GM21528 (cell line): ENCODE data around the gene NSUN6.
"Not testable (repeated sequence)": the region's sequence is repeated elsewhere in the genome, so short reads cannot be mapped to it uniquely, and the experiment has no call there.

Experiments
- ATAC-seq: cut with Tn5 transposase; IDR thresholded peaks from one replicate; pipeline ENCODE4 v1.9.1; 2021; ENCODE audit warnings: mild to moderate bottlenecking, moderate library complexity; ENCODE audit not compliant: unreplicated experiment, low FRiP score

NSUN6 gene

DNA sequence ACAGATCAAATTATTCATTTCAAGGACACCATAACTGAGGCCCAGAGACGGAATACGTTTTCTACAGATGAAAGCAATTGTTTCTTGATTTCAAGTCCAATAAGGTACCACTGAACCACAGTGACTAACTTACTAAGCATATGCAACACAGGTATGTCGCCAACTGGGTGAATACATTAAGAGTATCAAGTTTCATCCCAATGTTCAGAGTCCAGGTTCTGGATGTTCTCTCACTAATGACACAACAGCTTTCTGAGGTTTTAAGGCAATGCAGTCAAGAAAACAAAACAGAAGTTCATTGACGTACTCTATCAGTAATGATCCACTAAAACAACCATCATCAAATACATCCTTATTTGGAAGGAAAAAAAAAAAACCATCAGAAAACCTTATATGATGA lies 35.8 kb downstream of the NSUN6 start:
- no peak for ATAC-seq

DNA sequence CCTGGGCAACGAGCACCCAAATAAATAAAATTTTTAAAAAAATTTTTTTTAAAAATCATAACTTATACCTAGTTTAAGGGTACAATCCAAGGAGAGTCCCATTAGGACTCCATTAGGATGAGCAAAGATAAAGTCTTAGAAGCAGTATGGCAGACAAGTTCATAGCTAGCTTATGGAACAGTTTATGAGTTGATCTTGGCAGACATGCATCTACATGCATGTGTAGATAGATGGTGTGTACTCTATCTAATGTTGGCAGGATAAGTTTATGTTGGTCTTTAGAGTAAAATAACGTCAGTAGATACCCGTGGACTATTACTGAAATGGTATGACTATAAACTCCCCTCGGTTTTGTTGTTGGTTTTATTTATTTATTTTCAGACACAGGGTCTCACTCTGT lies 40.2 kb downstream of the NSUN6 start:
- no peak for ATAC-seq

GRCh38 chr10:18610517-18610916 lies 40.9 kb downstream of the NSUN6 start:
- ATAC-seq = no peak

GRCh38 chr10:18608596-18608995 lies 42.8 kb downstream of the NSUN6 start:
- ATAC-seq = no peak

- ATAC-seq = no peak
Measured at GRCh38 chr10:18607503-18608378, 43.6 kb downstream of the NSUN6 start.

GRCh38 chr10:18606051-18606695 lies 45.2 kb downstream of the NSUN6 start:
- no peak for ATAC-seq

DNA sequence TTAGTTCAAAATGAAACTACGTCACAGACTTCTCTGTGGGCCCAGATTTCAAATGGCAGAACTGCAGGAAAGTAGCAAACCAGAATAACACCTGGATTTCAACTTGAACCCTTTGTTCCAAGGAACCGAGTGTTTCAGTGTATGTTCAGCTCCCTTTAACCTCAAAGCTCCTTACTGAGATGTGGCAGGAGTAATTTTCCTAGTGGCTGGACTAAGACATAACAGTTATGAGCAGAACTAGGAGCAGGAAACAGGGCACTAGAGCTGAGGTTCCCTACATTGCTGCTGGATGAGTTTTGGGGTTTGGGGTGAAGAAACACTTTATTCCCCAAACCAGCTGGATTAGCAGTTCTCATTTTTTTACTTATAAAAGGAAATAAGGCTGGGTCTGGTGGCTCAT lies 50.1 kb downstream of the NSUN6 start:
- ATAC-seq = no peak

- ATAC-seq = no peak
Measured at GRCh38 chr10:18599392-18599791, 52.0 kb downstream of the NSUN6 start.

- no peak for ATAC-seq
Measured at GRCh38 chr10:18594574-18595156, 56.7 kb downstream of the NSUN6 start.

- not testable (repeated sequence) for ATAC-seq
Measured at GRCh38 chr10:18591141-18591540, 60.2 kb downstream of the NSUN6 start.

DNA sequence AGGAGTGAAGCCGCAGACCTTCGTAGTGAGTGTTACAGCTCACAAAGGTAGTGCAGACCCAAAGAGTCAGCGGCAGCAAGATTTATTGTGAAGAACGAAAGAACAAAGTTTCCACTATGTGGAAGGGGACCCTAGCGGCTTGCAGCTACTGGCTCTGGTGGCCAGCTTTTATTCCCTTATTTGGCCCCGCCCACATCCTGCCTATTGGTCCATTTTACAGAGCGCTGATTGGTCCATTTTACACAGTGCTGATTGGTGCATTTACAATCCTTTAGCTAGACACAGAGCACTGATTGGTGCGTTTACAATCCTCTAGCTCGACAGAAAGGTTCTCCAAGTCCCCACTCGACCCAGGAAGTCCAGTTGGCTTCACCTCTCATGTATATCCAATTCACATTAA lies 64.8 kb downstream of the NSUN6 start:
- not testable (repeated sequence) for ATAC-seq

DNA sequence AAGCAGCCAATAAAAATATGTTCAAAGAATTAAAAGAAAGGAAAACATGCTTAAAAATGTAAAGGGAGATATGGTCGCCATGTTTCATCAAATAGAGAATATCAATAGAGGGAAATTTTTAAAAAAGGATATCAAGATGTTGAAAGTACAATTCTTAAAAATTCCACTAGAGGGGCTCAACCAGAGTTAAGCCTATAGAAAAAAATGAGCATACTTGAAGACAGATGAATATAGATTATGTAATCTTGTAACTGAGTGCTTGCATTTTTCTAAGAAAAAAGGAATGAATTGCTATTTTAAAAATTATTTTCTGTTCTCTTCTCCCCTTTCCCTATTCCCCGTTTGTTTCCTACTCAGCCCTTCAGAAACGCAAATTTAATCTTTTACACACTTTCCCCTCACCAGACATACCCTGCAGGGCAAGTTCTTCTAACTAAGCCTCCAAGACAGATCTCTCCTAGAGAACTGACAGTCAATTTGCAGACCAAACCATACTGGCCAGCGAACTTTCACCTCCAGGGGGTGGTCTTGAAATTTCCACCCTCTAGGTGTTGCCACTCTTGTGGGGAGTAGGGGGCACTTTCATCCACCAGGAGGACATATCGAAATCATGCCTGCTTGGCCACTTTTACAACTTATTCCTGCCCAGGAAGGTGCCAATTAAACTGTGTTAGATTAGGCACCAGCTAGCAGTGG lies 67.7 kb downstream of the NSUN6 start:
- ATAC-seq = no peak

DNA sequence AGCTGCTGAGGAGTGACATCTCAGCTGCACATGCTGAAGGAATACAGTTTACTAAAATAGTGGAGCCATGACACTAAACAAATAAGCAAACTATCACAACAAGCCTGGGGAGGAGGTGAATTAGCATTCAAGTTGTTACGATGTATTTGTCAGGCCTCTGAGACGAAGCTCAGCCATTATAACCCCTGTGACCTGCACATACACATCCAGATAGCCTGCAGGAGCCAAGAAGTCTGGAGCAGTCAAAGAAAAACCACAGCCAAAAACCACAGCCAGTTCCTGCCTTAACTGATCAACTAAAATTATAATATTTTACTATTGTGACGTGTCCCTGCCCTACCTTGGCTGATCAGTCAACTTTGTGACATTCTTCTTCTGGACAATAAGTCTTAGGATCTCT lies 68.6 kb downstream of the NSUN6 start:
- ATAC-seq = peak; percentile 75

GRCh38 chr10:18577823-18578685 lies 73.3 kb downstream of the NSUN6 start:
- ATAC-seq = no peak

DNA sequence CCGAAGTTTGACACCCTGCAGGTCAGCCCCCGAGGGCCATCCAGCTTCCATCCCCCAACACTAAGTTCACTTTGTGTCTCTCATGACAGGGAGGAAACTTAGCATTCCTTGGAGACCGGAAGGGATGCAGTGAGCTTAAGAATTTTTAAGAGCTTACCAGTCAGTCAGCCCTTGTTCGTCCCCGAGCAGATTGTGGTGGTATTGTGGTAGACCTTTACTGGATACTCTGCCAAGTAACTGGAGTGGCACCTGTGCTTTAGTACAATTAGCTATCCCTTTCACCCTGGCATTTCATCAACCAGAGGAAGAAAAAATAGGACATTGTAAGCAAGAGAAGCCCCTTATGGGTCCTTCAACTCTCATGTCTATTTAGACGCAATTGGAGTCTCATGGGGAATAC lies 74.8 kb downstream of the NSUN6 start:
- ATAC-seq = no peak

DNA sequence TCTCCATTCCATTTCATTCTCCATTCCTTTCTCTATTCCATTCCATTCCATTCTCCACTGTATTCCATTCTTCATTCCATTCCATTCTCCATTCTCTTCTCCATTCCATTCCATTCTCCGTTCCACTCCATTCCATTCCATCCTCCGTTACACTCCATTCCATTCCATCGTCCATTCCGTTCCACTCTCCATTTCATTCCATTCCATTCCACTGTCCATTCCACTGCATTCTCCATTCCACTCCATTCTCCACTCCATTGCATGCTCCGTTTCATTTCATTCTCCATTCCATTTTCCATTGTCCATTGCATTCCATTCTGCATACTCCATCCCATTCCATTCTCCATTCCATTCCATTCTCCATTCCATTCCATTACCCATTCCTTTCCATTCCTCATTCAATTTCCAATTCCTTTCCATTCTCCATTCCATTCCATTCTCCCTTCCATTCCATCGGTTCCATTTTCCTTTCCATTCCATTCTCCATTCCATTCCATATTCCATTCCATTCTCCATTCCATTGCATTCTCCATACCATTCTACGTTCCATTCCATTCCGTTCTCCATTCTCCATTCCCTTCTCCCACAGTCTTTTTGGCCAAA lies 78.3 kb downstream of the NSUN6 start:
- ATAC-seq = no peak

GRCh38 chr10:18571780-18572179 lies 79.6 kb downstream of the NSUN6 start:
- ATAC-seq = no peak

DNA sequence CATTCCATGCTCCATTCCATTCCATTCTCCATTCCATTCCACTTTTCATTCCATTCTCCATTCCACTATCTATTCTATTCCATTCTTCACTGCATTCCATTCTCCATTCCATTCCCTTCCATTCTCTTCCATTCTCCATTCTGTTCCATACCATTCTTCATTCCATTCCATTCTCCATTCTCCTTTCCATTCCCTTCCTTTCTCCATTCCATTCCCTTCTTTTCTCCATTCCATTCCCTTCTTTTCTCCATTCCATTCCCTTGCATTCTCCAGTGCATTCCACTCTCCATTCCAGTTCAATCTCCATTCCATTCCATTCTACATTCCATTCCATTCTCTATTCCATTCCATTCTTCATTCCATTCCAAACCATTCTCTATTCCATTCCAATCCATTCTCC lies 80.3 kb downstream of the NSUN6 start:
- ATAC-seq = no peak

DNA sequence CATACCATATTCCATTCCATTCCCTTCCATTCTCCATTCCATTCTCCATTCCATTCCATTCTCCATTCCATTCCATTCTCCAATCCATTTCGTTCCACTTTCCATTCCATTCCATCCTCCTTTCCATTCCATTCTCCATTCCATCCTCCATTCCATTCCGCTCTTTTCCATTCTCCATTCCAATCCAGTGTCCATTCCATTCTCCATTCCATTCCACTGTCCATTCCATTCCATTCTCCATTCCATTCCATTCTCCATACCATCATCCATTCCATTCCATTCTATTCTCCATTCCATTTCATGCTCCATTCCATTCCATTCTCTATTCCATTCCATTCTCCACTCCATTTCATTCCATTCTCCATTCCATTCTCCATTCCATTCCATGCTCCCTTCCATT lies 81.0 kb downstream of the NSUN6 start:
- ATAC-seq = not testable (repeated sequence)
